H1 (cell line): ENCODE measurements around the gene IGLL5. TPM values are rescaled to one million over a fixed set of nuclear protein-coding genes. Genes with fewer than 3 reads are reported as not detected.

Experiments
- polyA plus RNA-seq, 7 experiments: library from polyadenylated mRNA; depleted of rRNA in 3 of 7; stranded (reverse) in 5 of 7; unstranded in 2 of 7; fragments of >200 nt in 5 of 7; fragments of 200-250 nt in 2 of 7; gene quantifications; 1 replicate in 5 of 7; 2 replicates in 1 of 7; 4 replicates in 1 of 7; pipeline versions ENCODE4 v1.2.1 to v1.2.3, GENCODE V29; 2011 to 2013; ENCODE audit warnings: missing spikeins in 2 of 7, mixed read lengths in 2 of 7
- total RNA-seq: library from RNA; stranded (reverse); fragmentation: NEBNext Ultra II Directional; extraction: Animal tissue kit (Norgen Biotek cat#: 25700); gene quantifications from 2 replicates; pipeline ENCODE4 v1.2.1, GENCODE V29; 2021
- TF ChIP-seq, protein P1 (sequence below): IDR thresholded peaks from 2 replicates; pipeline ENCODE4 v1.6.1; 2012; ENCODE audit warnings: inconsistent platforms

Gene IGLL5
- total and polyA plus RNA-seq, 2 of the 8 experiments (the other 6 are each of a cell fraction or from before 2014, with no cell fraction given), result not detected

- TF ChIP-seq, protein P1, sequence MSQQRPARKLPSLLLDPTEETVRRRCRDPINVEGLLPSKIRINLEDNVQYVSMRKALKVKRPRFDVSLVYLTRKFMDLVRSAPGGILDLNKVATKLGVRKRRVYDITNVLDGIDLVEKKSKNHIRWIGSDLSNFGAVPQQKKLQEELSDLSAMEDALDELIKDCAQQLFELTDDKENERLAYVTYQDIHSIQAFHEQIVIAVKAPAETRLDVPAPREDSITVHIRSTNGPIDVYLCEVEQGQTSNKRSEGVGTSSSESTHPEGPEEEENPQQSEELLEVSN, result no peak
- TF ChIP-seq, all 59 proteins: peak for 0
Measured at GRCh38 chr22:22931557-22932270, 44.1 kb downstream of the IGLL5 start (continued).
